IPS-15b (cell line): ENCODE measurements around the gene CHST8.

ENCODE experiments used
- H3K27me3 ChIP-seq: one replicate; pipeline ENCODE4 v1.6.1; 2013; ENCODE audit warnings: low read length; ENCODE audit not compliant: control insufficient read depth, insufficient read depth
- H3K36me3 ChIP-seq: one replicate; pipeline ENCODE4 v1.6.1; 2013; ENCODE audit warnings: low read length; ENCODE audit not compliant: control insufficient read depth, insufficient read depth
- H3K4me1 ChIP-seq: one replicate; pipeline ENCODE4 v1.6.1; 2013; ENCODE audit warnings: mild to moderate bottlenecking, low read length; ENCODE audit not compliant: control insufficient read depth, insufficient read depth
- H3K4me3 ChIP-seq: one replicate; pipeline ENCODE4 v1.5.1; 2013; ENCODE audit warnings: low read depth, low read length
- H3K9ac ChIP-seq: one replicate; pipeline ENCODE4 v1.6.1; 2013; ENCODE audit warnings: low read depth, mild to moderate bottlenecking, low read length
- H3K9me3 ChIP-seq: one replicate; pipeline ENCODE4 v1.6.1; 2013; ENCODE audit warnings: mild to moderate bottlenecking, low read length; ENCODE audit not compliant: control insufficient read depth, insufficient read depth

Gene CHST8

DNA sequence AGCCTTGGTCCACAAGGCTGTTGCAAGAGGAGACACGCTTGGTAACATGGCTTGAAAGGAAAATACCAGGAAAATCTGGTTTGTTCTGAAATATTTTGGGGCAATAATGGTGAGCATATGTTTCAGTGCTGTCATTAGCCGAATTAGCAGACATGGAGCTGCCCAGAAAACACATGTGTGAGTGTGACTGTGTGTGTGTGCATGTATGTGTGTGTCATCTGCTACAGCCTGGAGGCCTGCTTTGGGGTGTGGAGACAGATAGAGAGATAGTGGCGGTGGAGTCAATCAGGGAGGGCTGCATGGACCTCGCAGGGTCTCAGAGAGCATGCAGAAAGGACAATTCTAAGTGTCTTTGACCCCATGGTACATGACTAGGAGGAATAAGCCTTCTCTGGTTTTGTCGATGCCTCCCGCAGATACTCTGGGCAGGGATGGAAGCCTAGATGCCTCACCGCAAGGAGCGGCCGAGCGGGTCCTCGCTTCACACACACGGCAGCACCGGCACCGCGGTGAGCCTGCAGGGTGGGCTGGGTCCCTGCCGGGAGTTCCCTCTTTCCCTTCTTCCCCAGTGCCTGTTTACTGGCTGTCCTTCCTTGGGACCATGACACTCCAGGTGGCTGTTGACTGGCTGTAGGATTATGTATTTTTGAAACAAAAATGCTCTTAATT lies 178.4 kb downstream of the CHST8 start:
- Histone ChIP-seq H3K4me3 (no peak overlapping the region), H3K36me3 (peaks cover 35% of the 10 kb centered on the region), H3K9ac (no peak overlapping the region), H3K4me1 (peaks cover 12% of the 10 kb centered on the region), H3K9me3 (no peaks in the 10 kb centered on the region), H3K27me3 (peaks cover 2% of the 10 kb centered on the region)

DNA sequence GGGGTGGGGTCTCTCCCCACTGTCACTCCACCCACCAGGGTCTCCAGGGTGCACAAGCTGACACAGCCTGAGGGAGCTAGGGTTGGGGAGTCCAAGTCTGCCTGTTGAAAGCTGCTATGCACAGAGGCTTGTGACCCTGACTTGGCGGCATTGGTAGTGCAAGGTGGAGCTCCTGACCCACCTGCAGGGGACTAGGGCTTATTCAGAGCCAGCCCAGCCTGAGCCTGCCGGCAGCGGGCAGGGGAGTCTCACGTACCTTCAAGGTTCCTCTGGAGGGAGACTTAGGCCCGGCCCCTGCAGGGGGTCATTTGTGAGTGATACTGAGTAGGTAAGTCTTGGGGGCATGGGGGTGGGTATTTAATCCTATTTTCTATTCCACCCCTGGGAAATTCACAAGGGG lies 179.7 kb downstream of the CHST8 start:
- H3K9ac ChIP-seq: no peak overlapping the region
- peaks cover 45% of the 10 kb centered on the region for H3K36me3 ChIP-seq
- peaks cover 12% of the 10 kb centered on the region for H3K4me1 ChIP-seq
- H3K4me3 ChIP-seq: no peak overlapping the region
- peaks cover 2% of the 10 kb centered on the region for H3K27me3 ChIP-seq
- no peaks in the 10 kb centered on the region for H3K9me3 ChIP-seq

DNA sequence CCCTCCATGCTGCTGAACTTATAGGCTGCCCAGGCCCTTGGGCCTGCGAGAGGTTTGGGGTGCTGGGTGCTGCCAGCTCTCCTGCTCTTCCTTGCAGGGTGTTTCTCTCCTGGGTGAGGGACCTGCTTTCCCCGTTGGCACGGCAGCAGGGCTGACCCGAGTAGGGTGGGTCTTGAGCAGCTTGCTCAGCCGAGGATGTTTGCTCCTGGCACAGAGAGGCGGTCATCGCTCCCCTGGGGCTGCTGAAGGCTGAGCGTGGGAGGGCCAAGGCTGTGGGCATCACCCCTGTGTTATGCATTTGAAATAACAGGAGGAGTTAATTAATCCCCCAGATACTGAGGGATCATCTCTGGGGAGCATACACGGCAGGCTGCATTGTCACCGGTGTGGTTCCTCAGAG lies 180.2 kb downstream of the CHST8 start:
- H3K36me3 ChIP-seq: peaks cover 47% of the 10 kb centered on the region
- peaks cover 12% of the 10 kb centered on the region for H3K4me1 ChIP-seq
- H3K27me3 ChIP-seq: peaks cover 2% of the 10 kb centered on the region
- no peak overlapping the region for H3K4me3 ChIP-seq
- no peaks in the 10 kb centered on the region for H3K9me3 ChIP-seq
- no peak overlapping the region for H3K9ac ChIP-seq

- Histone ChIP-seq H3K27me3 (peaks cover 2% of the 10 kb centered on the region), H3K36me3 (peaks cover 47% of the 10 kb centered on the region), H3K9me3 (no peaks in the 10 kb centered on the region), H3K4me1 (peaks cover 12% of the 10 kb centered on the region), H3K4me3 (no peak overlapping the region), H3K9ac (no peak overlapping the region)
Measured at GRCh38 chr19:33802801-33803200, 181.0 kb downstream of the CHST8 start.

GRCh38 chr19:33803383-33803782 lies 181.6 kb downstream of the CHST8 start:
- peaks cover 49% of the 10 kb centered on the region for H3K36me3 ChIP-seq
- no peaks in the 10 kb centered on the region for H3K9me3 ChIP-seq
- peaks cover 2% of the 10 kb centered on the region for H3K27me3 ChIP-seq
- H3K4me1 ChIP-seq: peaks cover 12% of the 10 kb centered on the region
- H3K9ac ChIP-seq: no peak overlapping the region
- no peak overlapping the region for H3K4me3 ChIP-seq

DNA sequence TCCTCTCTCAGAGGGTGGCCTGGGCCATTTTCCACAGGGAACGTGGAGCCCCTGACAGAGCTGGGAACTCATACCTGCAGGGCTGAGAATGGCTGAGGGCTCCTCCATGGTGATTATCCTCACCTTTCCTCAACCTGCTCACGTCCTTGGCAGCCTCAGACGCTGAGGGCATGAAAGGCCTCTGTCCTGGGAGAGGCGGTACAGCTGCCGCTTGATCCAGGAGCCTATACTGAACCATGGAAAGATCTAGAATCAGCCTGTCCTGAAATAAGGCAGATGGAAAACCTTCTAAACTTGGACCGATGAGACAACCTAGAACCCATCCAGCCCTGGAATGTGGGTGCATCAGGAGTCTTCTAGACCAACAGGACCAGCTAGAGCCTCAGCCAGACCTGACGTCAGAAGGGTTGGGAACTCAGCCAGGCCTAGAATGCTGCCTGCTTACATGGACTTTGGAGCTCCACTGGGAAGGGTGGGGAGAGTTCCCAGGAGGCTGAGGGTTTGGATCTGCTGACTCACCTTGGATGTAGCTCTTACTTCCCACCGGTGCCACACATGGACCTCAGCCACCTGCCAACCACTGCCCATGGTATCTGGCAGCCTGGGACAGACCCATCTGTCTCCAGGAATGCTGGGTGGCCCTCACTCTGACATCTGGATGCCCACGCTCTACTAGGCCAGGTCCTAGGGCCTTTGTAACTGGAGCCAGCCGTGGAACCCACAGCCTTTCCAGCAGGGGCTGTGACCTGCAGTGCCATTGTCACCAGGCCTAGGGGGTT lies 182.5 kb downstream of the CHST8 start:
- H3K27me3 ChIP-seq: peaks cover 2% of the 10 kb centered on the region
- peaks cover 49% of the 10 kb centered on the region for H3K36me3 ChIP-seq
- H3K9ac ChIP-seq: no peak overlapping the region
- H3K4me3 ChIP-seq: no peak overlapping the region
- H3K9me3 ChIP-seq: no peaks in the 10 kb centered on the region
- H3K4me1 ChIP-seq: peaks cover 9% of the 10 kb centered on the region

DNA sequence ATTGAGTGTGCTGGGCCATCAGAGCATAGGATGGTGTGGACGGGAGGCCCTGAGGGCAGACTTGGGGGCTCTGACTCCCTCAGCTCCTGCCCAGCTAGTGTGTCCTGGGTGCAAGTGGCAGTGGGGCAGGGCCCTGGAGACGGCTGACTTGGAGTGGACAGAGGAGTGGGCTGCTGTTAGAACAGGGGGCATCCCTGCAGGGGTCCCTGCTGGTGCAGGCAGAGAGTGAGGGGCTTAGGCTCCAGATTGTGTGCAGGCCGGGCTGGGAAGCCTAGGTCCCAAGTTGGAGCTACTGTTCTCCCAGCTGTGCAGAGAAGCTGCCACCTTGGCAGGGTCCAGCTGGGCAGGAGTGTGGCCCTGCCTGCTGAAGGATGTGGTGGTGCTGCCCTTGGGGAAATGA lies 183.6 kb downstream of the CHST8 start:
- H3K9ac ChIP-seq: no peak overlapping the region
- H3K9me3 ChIP-seq: no peaks in the 10 kb centered on the region
- H3K36me3 ChIP-seq: peaks cover 52% of the 10 kb centered on the region
- H3K4me3 ChIP-seq: no peak overlapping the region
- no peaks in the 10 kb centered on the region for H3K4me1 ChIP-seq
- no peaks in the 10 kb centered on the region for H3K27me3 ChIP-seq

GRCh38 chr19:33805840-33806433 lies 184.2 kb downstream of the CHST8 start:
- Histone ChIP-seq H3K9ac (no peak overlapping the region), H3K36me3 (peaks cover 56% of the 10 kb centered on the region), H3K27me3 (no peaks in the 10 kb centered on the region), H3K4me3 (no peak overlapping the region), H3K9me3 (no peaks in the 10 kb centered on the region), H3K4me1 (no peaks in the 10 kb centered on the region)

- Histone ChIP-seq H3K9me3 (no peaks in the 10 kb centered on the region), H3K9ac (no peak overlapping the region), H3K27me3 (no peaks in the 10 kb centered on the region), H3K4me3 (no peak overlapping the region), H3K4me1 (no peaks in the 10 kb centered on the region), H3K36me3 (peaks cover 54% of the 10 kb centered on the region)
Measured at GRCh38 chr19:33806434-33806881, 184.7 kb downstream of the CHST8 start.

- Histone ChIP-seq H3K4me3 (no peak overlapping the region), H3K4me1 (no peaks in the 10 kb centered on the region), H3K36me3 (peaks cover 46% of the 10 kb centered on the region), H3K9me3 (no peaks in the 10 kb centered on the region), H3K27me3 (no peaks in the 10 kb centered on the region), H3K9ac (no peak overlapping the region)
Measured at GRCh38 chr19:33808399-33808798, 186.6 kb downstream of the CHST8 start.

- H3K36me3 ChIP-seq: peaks cover 35% of the 10 kb centered on the region
- no peak overlapping the region for H3K4me3 ChIP-seq
- H3K4me1 ChIP-seq: no peaks in the 10 kb centered on the region
- H3K27me3 ChIP-seq: no peaks in the 10 kb centered on the region
- H3K9ac ChIP-seq: no peak overlapping the region
- no peaks in the 10 kb centered on the region for H3K9me3 ChIP-seq
Measured at GRCh38 chr19:33809960-33810359, 188.2 kb downstream of the CHST8 start.

- H3K9ac ChIP-seq: no peak overlapping the region
- H3K36me3 ChIP-seq: peaks cover 28% of the 10 kb centered on the region
- H3K27me3 ChIP-seq: no peaks in the 10 kb centered on the region
- no peaks in the 10 kb centered on the region for H3K4me1 ChIP-seq
- H3K4me3 ChIP-seq: no peak overlapping the region
- H3K9me3 ChIP-seq: no peaks in the 10 kb centered on the region
Measured at GRCh38 chr19:33810821-33811220, 189.1 kb downstream of the CHST8 start.
